ENCODE measurements around the gene ALDH1B1. TPM values are rescaled to one million over a fixed set of nuclear protein-coding genes. Genes with fewer than 3 reads are reported as not detected.

Gene ALDH1B1
- total and polyA plus RNA-seq, 12 donors = 4.0 to 30.2 (median 17.2) TPM

DNA sequence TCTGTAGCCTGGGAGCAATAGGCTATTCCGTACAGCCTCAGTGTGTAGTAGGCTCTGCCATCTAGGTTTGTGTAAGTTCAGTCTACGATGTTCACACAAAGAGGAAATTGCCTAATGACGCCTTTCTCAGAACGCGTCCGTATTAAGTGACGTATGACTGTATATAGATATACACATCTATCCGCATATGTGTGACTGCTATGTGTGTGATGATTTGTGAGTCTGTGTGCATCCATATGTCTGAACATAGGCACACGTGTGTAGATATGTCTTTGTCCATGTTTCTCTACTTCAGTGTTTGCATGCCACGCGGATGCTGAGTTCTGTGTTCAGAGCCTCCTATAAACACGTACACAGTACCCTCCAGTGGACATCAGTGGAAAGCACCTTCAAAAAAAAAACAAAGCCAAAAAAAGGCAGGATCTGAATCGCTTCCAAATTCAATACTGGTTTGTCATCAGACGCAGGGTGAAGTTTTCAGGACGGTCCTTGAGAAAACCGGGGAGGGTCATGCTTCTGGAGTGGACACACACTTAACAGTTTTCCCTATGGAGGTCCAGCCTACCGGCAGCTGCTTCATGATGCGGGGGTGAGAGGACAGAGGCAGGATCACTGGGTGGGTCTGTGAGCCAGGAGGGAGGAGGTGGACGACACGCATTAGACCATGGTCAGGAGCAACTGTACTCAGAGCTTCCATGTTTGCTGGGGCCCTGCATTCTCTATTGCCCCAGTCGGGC, 29.5 kb upstream of the ALDH1B1 start:
- DNase-seq (peak in 1 of 2 donors; percentile 41), ATAC-seq (peak; percentile 70 to 88 (median 82))
- intact Hi-C loops (cut with DNase I) = loop anchor here in 9 of 10 donors (2.0 to 10.0 kb wide), 8 partner anchors 268 to 618 kb away; no protein-coding TSS in a partner anchor
- no peaks in the 10 kb centered on the region for H3K9me3 ChIP-seq
- H3K27ac ChIP-seq = no peak overlapping the region
- H3K4me3 ChIP-seq = peak overlapping the region in 1 of 10 donors; percentile 3
- 41 to 43% methylated on average over 21 of the region's 21 CpGs for WGBS, 2 donors
- H3K4me1 ChIP-seq = peaks cover 0 to 7% (median 0%) of the 10 kb centered on the region in 9 donors
- no peaks in the 10 kb centered on the region for H3K27me3 ChIP-seq
- TF ChIP-seq, protein P1, sequence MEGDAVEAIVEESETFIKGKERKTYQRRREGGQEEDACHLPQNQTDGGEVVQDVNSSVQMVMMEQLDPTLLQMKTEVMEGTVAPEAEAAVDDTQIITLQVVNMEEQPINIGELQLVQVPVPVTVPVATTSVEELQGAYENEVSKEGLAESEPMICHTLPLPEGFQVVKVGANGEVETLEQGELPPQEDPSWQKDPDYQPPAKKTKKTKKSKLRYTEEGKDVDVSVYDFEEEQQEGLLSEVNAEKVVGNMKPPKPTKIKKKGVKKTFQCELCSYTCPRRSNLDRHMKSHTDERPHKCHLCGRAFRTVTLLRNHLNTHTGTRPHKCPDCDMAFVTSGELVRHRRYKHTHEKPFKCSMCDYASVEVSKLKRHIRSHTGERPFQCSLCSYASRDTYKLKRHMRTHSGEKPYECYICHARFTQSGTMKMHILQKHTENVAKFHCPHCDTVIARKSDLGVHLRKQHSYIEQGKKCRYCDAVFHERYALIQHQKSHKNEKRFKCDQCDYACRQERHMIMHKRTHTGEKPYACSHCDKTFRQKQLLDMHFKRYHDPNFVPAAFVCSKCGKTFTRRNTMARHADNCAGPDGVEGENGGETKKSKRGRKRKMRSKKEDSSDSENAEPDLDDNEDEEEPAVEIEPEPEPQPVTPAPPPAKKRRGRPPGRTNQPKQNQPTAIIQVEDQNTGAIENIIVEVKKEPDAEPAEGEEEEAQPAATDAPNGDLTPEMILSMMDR (IDR thresholded peaks at IDR 0.05) = peak; percentile 14 to 77 (median 65)
- H3K36me3 ChIP-seq = no peaks in the 10 kb centered on the region

DNA sequence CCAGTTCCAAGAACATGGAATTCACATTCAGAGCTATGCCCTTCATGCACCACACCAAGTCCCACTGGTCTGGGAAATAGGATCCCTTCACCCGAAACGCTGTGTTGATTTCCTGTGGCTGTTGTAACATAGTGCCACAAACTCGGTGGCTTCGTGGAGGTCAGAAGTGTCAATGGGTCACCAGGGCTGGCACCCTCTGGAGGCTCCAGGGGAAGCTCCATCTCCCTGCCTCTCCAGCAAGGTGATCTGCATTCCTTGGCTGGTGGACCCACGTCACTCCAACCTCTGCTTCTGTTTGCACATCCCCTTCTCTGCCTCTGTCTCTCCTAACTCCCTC, 28.9 kb upstream of the ALDH1B1 start:
- TF ChIP-seq, protein P1 (IDR thresholded peaks at IDR 0.05) = no peak

DNA sequence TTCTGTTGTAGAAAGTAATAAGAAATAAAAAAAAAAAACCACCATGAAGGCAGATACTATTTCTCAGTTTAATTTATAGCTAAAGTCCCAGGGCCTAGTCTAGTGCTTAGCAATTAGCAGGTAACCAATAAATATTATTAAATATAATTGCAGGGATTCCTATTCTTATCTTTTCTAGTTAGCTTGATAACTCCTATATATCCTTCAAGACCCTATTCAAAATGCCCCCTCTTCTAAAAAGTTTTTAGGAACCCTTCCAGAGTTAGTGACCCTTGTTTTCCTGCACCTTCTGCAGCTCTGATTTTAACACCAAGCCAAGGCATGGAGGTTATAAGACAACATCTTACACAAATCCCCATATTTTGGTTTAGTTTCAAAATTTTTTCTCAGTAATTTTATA, 24.6 kb upstream of the ALDH1B1 start:
- Histone ChIP-seq H3K4me1 (peaks cover 0 to 6% (median 0%) of the 10 kb centered on the region in 9 donors), H3K4me3 (no peak overlapping the region), H3K27ac (no peak overlapping the region), H3K27me3 (peaks cover 0 to 5% (median 0%) of the 10 kb centered on the region in 7 donors), H3K9me3 (no peaks in the 10 kb centered on the region), H3K36me3 (no peaks in the 10 kb centered on the region)
- DNase-seq (no peak), ATAC-seq (no peak)
- intact Hi-C loops (cut with DNase I) = loop anchor here in 6 of 10 donors (10.0 kb wide), 4 partner anchors 273 to 623 kb away; no protein-coding TSS in a partner anchor
- TF ChIP-seq, protein P1 (IDR thresholded peaks at IDR 0.05) = no peak

More for the DNA sequence above, 28.9 kb upstream of the ALDH1B1 start:
- no peak overlapping the region for H3K4me3 ChIP-seq
- no peaks in the 10 kb centered on the region for H3K9me3 ChIP-seq
- peaks cover 0 to 7% (median 0%) of the 10 kb centered on the region in 9 donors for H3K4me1 ChIP-seq
- 64 to 65% methylated on average over 5 of the region's 5 CpGs for WGBS, 2 donors
- no peak overlapping the region for H3K27ac ChIP-seq
- DNase-seq (no peak), ATAC-seq (peak in 2 of 8 donors; percentile 14 to 25)
- H3K36me3 ChIP-seq = no peaks in the 10 kb centered on the region
- intact Hi-C loops (cut with DNase I) = loop anchor here in 9 of 10 donors (2.0 to 10.0 kb wide), 8 partner anchors 269 to 619 kb away; no protein-coding TSS in a partner anchor
- peaks cover 0 to under 1% (median 0%) of the 10 kb centered on the region in 7 donors for H3K27me3 ChIP-seq

- H3K27me3 ChIP-seq = peaks cover 0 to 5% (median 0%) of the 10 kb centered on the region in 7 donors
- no peaks in the 10 kb centered on the region for H3K36me3 ChIP-seq
- H3K27ac ChIP-seq = no peak overlapping the region
- no peak overlapping the region for H3K4me3 ChIP-seq
- intact Hi-C loops (cut with DNase I) = loop anchor here in 6 of 10 donors (10.0 kb wide), 4 partner anchors 274 to 624 kb away; no protein-coding TSS in a partner anchor
- TF ChIP-seq, protein P1 (IDR thresholded peaks at IDR 0.05) = no peak
- H3K4me1 ChIP-seq = no peaks in the 10 kb centered on the region
- ATAC-seq (no peak), DNase-seq (no peak)
- no peaks in the 10 kb centered on the region for H3K9me3 ChIP-seq
- 76 to 79% methylated on average over 2 of the region's 2 CpGs for WGBS, 2 donors
Measured at GRCh38 chr9:38368731-38369130, 23.8 kb upstream of the ALDH1B1 start.

All from heart right ventricle (tissue), 16 donors.